Glutamatergic neuron (in vitro differentiated cells): ENCODE results near the gene MMS19. TPM values are rescaled to one million over a fixed set of nuclear protein-coding genes. Genes with fewer than 3 reads are reported as not detected.

Experiments used
- DNase-seq: peaks from one replicate; pipeline ENCODE4 v3.0.0; 2022
- H3K27ac Mint-ChIP-seq: one replicate; pipeline ENCODE4 v1.8.0; 2020; ENCODE audit warnings: mild to moderate bottlenecking, mixed read lengths, inconsistent platforms; ENCODE audit not compliant: unreplicated experiment
- H3K27me3 Mint-ChIP-seq: one replicate; pipeline ENCODE4 v1.8.0; 2020; ENCODE audit warnings: mild to moderate bottlenecking, moderate library complexity, mixed read lengths, inconsistent platforms; ENCODE audit not compliant: unreplicated experiment
- H3K36me3 Mint-ChIP-seq: one replicate; pipeline ENCODE4 v1.8.0; 2020; ENCODE audit warnings: mild to moderate bottlenecking, mixed read lengths, inconsistent platforms; ENCODE audit not compliant: unreplicated experiment
- H3K4me1 Mint-ChIP-seq: one replicate; pipeline ENCODE4 v1.8.0; 2020; ENCODE audit warnings: mild to moderate bottlenecking, low read depth, mixed read lengths, inconsistent platforms; ENCODE audit not compliant: unreplicated experiment
- H3K4me3 Mint-ChIP-seq: one replicate; pipeline ENCODE4 v1.8.0; 2020; ENCODE audit warnings: mild to moderate bottlenecking, mixed read lengths, inconsistent platforms; ENCODE audit not compliant: unreplicated experiment
- H3K9me3 Mint-ChIP-seq: one replicate; pipeline ENCODE4 v1.8.0; 2020; ENCODE audit warnings: mild to moderate bottlenecking, moderate library complexity, mixed read lengths, inconsistent platforms; ENCODE audit not compliant: unreplicated experiment
- total RNA-seq: library from RNA; stranded (reverse); fragmentation: NEBNext Ultra II Directional; extraction: Animal tissue kit (Norgen Biotek cat#: 25700); gene quantifications from one replicate; pipeline ENCODE4 v1.2.1, GENCODE V29; 2021; ENCODE audit not compliant: unreplicated experiment
- TF ChIP-seq, protein P1 (sequence below): fragments of 200-600 bp; sonication (generic); IDR thresholded peaks from one replicate; pipeline ENCODE4 v1.5.0; 2021; ENCODE audit not compliant: partially characterized antibody, unreplicated experiment

MMS19 gene
- total RNA-seq, 1 donor from 2014 or later, result 139 TPM

DNA sequence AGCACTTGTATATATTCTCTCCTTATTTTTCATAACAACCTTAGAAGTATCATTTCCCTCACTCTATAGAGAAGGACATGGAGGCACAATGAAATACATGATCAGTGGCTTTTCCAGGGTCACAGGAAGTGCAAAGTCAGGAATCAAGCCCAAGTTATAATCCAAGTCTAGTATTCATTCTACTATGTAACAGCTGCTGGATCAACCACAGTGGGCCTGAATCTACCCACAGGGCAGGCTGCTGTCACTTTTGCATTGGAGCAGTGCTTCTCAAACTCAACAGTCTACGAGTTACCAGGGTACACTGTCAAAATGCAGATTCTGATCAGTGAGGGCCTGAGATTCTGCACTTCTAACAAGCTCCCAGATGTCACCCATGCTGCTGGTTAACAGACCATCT is 34.0 kb downstream of the MMS19 start:
- no peaks in the 10 kb centered on the region for H3K4me1 Mint-ChIP-seq
- H3K4me3 Mint-ChIP-seq, result no peak overlapping the region

DNA sequence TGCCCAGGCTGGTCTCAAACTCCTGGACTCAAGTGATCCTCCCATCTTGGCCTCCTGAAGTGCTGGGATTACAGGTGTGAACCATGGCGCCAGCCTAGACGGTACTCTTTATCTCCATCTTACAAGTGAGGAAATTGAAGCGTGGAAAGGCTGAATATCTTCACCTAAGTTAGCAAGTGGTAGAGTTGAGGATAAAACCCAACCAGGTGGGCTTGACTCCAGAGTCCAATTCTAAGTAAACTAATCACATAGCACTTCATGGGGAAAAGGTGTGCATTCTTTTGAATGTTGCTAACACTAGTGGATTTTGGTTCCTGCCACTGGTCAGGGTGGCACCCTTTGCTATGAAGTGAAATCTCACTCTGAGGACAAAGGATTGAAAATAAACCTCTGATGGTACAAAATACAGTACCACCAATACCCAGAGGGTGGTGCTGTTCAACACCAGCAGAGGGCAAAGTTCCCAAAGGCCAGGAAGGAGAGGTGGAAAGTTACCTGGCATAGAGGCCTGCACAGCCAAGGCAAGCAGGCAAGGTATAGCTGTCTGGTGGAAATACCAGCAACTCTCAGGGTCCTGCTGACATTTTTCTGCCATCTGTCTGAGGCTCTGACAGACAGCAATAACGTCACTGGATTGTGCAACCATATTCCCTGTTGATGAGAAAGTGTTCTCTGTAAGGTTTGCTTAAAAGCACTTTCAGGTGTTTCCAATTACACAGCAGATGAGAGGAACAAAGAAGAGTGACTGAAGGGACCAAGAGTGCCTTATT is 34.7 kb downstream of the MMS19 start:
- Mint-ChIP-seq H3K9me3 (no peaks in the 10 kb centered on the region), H3K27ac (peak overlapping the region; percentile 38), H3K4me1 (no peaks in the 10 kb centered on the region), H3K27me3 (peaks cover 2% of the 10 kb centered on the region), H3K36me3 (no peaks in the 10 kb centered on the region), H3K4me3 (no peak overlapping the region)
- DNase-seq, result peak; percentile 33
- TF ChIP-seq, protein P1, sequence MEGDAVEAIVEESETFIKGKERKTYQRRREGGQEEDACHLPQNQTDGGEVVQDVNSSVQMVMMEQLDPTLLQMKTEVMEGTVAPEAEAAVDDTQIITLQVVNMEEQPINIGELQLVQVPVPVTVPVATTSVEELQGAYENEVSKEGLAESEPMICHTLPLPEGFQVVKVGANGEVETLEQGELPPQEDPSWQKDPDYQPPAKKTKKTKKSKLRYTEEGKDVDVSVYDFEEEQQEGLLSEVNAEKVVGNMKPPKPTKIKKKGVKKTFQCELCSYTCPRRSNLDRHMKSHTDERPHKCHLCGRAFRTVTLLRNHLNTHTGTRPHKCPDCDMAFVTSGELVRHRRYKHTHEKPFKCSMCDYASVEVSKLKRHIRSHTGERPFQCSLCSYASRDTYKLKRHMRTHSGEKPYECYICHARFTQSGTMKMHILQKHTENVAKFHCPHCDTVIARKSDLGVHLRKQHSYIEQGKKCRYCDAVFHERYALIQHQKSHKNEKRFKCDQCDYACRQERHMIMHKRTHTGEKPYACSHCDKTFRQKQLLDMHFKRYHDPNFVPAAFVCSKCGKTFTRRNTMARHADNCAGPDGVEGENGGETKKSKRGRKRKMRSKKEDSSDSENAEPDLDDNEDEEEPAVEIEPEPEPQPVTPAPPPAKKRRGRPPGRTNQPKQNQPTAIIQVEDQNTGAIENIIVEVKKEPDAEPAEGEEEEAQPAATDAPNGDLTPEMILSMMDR, result peak; percentile 85

More for the DNA sequence above, 34.0 kb downstream of the MMS19 start:
- H3K27ac Mint-ChIP-seq, result peak overlapping the region; percentile 36
- H3K36me3 Mint-ChIP-seq, result no peaks in the 10 kb centered on the region
- DNase-seq, result no peak
- H3K27me3 Mint-ChIP-seq, result peaks cover 1% of the 10 kb centered on the region
- TF ChIP-seq, protein P1, result no peak
- no peaks in the 10 kb centered on the region for H3K9me3 Mint-ChIP-seq

DNA sequence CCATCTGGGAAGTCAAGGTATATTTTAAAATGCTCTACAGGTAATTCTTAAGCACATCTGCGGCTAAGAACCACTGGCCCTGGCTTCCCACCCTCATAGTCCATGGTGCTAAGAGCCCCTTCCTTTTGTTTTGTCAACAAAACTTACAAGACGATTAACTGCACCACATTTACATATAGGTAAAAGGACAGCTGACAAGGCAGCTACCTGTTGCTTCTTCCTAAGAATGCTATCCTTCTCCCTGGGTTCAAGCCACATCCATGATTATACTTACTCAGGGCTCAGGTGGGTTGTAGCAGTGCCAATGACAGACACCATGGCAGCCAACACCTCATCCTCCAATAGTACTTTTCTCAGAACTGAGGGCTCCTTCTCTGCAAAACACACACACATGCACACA is 35.9 kb downstream of the MMS19 start:
- TF ChIP-seq, protein P1, result no peak
- Mint-ChIP-seq H3K4me1 (no peaks in the 10 kb centered on the region), H3K36me3 (peaks cover 4% of the 10 kb centered on the region), H3K4me3 (no peak overlapping the region), H3K27ac (no peak overlapping the region), H3K27me3 (peaks cover 5% of the 10 kb centered on the region), H3K9me3 (peaks cover 2% of the 10 kb centered on the region)
- no peak for DNase-seq

DNA sequence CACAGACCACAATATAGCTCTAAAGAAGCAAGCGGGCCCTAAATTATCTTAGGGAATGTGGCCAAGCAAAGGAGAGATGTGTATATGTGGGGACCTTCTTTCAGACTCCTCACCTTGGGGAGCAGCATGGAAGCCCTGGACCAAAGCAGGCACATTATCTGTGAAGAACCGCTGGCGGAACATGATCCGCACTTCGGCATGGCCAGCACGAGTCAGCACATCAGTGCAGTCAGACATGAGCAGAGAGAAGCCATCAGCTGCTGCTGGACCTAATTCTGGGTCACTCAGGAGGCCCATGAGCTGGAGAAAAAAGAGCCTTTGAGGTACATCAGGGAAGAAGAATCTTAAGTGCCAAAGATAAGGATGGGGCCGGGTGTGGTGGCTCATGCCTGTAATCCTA is 38.3 kb downstream of the MMS19 start:
- no peak overlapping the region for H3K27ac Mint-ChIP-seq
- H3K4me1 Mint-ChIP-seq, result no peaks in the 10 kb centered on the region

DNA sequence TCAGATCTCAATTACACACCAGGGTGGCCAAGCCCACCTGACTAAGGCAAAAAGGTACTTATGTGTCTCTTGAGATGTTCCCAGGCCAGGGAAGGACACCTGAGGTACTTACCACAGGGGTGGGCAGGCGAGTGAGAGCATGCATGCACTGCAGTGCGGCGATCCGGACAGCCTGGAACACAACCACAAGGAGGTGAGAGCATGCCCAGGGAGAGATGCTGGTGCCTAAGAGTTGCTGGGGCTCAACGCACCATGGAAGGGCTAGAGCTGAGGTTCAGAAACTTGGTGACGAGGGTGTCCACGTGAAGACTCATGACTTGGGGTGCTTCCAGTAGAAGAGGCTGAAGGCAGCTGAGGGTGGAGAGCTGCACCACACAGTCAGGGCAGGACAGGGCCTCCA is 39.1 kb downstream of the MMS19 start:
- TF ChIP-seq, protein P1, result no peak
- H3K27ac Mint-ChIP-seq, result no peak overlapping the region
- peaks cover 5% of the 10 kb centered on the region for H3K27me3 Mint-ChIP-seq
- H3K4me1 Mint-ChIP-seq, result no peaks in the 10 kb centered on the region
- H3K4me3 Mint-ChIP-seq, result no peak overlapping the region
- H3K36me3 Mint-ChIP-seq, result peaks cover 4% of the 10 kb centered on the region
- DNase-seq, result no peak
- peaks cover 9% of the 10 kb centered on the region for H3K9me3 Mint-ChIP-seq

More for the DNA sequence above, 38.3 kb downstream of the MMS19 start:
- H3K9me3 Mint-ChIP-seq, result peaks cover 7% of the 10 kb centered on the region
- H3K27me3 Mint-ChIP-seq, result peaks cover 5% of the 10 kb centered on the region
- peaks cover 4% of the 10 kb centered on the region for H3K36me3 Mint-ChIP-seq
- no peak for DNase-seq
- no peak overlapping the region for H3K4me3 Mint-ChIP-seq
- TF ChIP-seq, protein P1, result no peak
